Activated CD8-positive, alpha-beta memory T cell treated with anti-CD3 and anti-CD28 coated beads for 24 hours (primary cell): ENCODE results near the gene NPEPL1.
A peak's percentile ranks its signal among the peaks of the same experiment; 100 is the strongest.
"Not testable (repeated sequence)": the region's sequence is repeated elsewhere in the genome, so short reads cannot be mapped to it uniquely, and the experiment has no call there.

Source experiments
- DNase-seq: peaks from one replicate; pipeline ENCODE4 v3.0.0-alpha.2; 2020

The NPEPL1 gene

DNA sequence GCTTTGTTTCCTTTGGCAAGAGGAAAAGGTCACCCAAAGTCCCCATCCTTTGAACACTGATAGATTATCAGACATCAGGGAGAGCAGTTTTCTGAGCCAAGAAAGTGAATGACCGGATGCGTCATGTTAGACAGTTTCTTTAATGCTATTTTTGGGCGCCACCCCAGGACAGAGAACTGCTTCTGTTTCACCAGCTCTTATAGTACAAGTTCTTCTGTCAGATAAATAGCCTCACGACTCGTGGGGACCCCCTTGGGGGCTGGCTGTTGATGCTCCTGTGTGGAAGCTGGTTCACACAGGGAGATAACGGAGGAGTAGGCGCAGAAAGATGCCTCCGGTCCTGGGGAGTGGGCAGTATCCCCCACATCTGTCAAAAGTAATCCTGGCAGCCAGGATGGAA lies 54.6 kb downstream of the NPEPL1 start:
- DNase-seq: no peak

- DNase-seq: no peak
These were observed 56.0 kb downstream of the NPEPL1 start for GRCh38 chr20:58748618-58749017.

DNA sequence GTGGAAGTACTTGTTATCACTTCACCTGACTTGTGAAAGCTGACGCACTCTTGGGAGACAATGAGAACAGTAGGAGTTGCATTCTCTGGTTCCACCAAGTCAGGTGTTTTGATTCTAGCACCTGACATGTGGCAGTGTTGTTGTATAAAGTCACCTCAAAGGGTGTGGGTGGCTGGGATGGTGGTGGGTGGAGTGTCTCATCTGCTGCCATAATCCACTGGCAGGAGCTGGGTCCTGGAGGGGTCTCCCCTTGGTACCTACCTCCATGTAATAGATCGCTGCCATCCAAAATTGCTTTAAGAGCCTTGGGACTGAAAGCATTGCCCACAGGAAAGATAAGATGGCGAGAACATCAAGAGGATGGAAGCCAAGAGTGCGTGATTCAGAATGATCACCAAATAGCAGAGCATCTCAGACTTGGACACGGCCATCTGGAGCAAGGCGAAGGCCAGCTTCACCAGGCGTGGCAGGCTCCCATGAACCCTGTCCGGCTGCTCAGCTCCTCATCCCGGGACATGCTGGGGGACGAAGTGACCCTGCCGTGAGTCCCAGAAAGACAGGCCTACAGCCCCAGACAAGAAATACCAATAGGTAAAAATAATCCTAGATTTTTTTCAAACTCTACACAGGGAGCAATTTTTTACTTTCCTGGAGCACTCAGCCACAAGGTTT lies 56.6 kb downstream of the NPEPL1 start:
- DNase-seq: peak; percentile 24

GRCh38 chr20:58749979-58750378 lies 57.4 kb downstream of the NPEPL1 start:
- peak; percentile 21 for DNase-seq

DNA sequence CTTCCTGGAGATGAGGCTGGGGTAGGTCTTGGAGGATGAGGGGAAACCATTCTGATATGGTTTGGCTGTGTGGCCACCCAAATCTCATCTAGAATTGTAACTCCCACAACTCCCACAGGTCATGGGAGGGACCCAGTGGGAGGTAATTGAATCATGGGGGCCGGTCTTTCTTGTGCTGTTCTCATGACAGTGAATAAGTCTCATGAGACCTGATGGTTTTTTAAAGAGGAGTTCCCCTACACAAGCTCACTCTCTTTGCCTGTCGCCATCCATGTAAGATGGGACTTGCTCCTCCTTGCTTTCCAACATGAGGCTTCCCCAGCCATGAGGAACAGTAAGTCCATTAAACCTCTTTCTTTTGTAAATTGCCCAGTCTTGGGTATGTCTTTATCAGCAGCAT lies 58.1 kb downstream of the NPEPL1 start:
- DNase-seq: not testable (repeated sequence)

GRCh38 chr20:58751979-58752378 lies 59.4 kb downstream of the NPEPL1 start:
- DNase-seq: peak; percentile 42

GRCh38 chr20:58752565-58752964 lies 60.0 kb downstream of the NPEPL1 start:
- peak; percentile 21 for DNase-seq

GRCh38 chr20:58753267-58753921 lies 60.8 kb downstream of the NPEPL1 start:
- DNase-seq: peak; percentile 33

GRCh38 chr20:58753922-58754551 lies 61.4 kb downstream of the NPEPL1 start:
- peak; percentile 30 for DNase-seq

DNA sequence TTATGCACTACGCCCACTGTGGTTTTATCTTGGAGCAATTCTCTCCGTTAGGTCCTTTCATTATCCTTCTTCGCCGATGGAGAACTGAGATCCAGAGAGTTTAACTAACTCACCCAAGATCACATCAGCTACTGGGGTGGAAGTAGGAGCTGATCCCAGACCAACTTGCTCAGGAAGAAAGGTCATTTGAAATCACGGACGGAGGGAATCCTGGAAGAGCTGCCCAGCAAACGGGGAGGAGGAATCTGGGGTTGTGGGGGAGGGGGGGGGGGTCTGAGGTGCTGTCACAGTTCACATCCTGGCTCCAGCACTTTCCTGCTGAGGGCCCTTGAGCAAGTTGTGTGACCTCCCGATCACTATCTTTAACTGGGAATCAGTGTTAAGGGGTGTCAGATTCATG lies 62.0 kb downstream of the NPEPL1 start:
- DNase-seq: no peak

DNA sequence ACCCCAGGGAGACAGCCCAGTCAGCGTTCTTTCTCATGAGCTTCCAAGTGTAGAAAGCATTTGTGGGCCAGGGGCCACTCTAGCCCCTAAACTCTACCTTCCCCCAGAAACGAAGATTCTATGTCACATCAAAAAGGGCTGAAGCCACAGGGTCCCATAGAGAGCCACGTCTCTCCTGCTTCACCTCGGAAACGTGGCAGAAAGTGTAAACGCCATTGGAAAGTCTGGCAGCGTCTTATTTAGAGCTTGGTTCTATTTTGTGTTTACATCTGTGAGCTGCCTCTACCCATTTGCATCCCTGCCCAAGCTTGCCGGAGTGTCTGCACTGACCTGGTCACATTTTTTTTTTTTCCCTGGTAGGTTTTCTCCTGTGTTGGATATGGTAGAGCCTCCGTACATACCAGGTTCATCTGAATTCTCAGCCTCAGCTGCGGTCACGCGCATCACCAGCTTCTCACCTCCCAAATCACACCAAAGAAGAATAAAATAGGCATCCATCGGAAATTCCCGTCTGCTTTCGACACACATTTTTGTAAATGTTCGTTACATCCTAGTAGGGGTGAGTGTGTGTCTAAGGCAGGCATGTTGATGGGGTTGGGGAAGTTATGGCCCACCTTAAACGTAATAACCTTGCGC lies 62.6 kb downstream of the NPEPL1 start:
- DNase-seq: peak; percentile 30

GRCh38 chr20:58755766-58756449 lies 63.3 kb downstream of the NPEPL1 start:
- peak; percentile 19 for DNase-seq

DNA sequence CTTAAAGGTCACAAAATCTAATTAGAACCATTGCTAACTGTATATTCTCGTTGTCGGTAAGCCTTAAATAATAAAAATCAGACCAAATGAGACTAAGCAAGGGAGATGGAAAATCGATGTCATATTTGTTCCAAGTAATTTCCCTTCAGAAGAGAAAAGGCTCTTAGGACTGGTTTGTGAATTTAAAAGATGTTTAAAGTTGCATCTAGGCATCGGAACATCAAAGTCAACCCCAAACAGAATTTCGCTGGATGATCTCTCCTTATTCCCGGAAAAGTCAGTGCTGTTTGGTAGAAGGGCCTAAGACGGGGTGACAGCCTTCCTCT lies 63.8 kb downstream of the NPEPL1 start:
- no peak for DNase-seq

- peak; percentile 24 for DNase-seq
These were observed 65.0 kb downstream of the NPEPL1 start for GRCh38 chr20:58757647-58758046.

DNA sequence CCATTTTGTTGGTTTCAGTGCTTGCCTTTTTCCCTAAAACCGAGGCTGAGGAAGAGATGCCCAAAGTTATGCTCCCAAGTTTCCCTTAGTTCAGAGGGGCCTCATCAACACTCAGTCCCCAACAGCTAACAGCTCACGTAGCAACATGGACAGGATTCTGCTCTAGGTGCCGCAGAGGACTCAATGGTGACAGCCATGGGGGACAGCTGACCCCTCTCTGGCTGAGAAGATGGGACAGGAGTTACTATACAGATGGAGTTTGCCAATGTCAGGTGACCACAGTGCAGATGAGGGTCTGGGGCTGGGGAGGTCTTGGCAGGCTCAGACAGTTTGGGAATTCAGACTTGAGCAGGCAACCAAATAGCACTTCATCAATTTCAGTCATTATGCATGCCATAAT lies 67.3 kb downstream of the NPEPL1 start:
- peak; percentile 15 for DNase-seq

GRCh38 chr20:58760856-58761255 lies 68.3 kb downstream of the NPEPL1 start:
- DNase-seq: peak; percentile 32

DNA sequence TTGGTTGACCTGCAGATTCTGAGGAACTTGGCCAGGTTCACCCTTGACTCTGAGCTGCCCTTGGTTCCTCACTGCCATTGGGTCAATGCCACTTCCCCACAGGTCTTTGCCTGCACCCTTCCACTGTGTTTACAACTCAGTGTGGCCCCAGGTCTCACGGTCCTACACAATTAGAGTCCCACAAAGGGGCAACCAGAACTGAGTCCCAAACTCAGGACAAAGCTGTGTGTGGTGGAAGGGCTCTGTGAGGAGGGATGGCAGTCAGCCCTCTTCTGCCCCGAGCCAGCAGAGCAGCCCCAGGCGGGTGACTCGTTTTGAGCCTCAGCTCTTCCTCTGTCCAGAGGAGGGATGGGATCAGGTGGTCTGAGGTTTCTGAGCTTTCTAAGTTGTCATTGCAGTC lies 69.5 kb downstream of the NPEPL1 start:
- DNase-seq: peak; percentile 32

- DNase-seq: no peak
These were observed 70.5 kb downstream of the NPEPL1 start for GRCh38 chr20:58763076-58763475.
